Measurements from ENCODE around the gene KLHL3. TPM values are rescaled to one million over a fixed set of nuclear protein-coding genes. Genes with fewer than 3 reads are reported as not detected.
"Not testable (repeated sequence)": the region's sequence is repeated elsewhere in the genome, so short reads cannot be mapped to it uniquely, and the experiment has no call there.

Gene KLHL3
- polyA plus RNA-seq (ENCODE audit: low read depth in 6 of 6): 1 to 10 TPM in 3 of 6 donors, under 1 TPM in 3; 0.09 to 2.7 (median 0.97) TPM

- H3K36me3 Mint-ChIP-seq: no peaks in the 10 kb centered on the region
- ATAC-seq (ENCODE audit: low read depth in 2 of 2): peak; percentile 38 to 53
These were observed at the start of gene KLHL3 for GRCh38 chr5:137735555-137736284. KLHL3 (minus strand) TSS chr5:137736089; CDS start chr5:137735646, 443 bp downstream.

GRCh38 chr5:137782984-137783536, 47.2 kb upstream of the KLHL3 start:
- peaks cover 13 to 28% (median 25%) of the 10 kb centered on the region in 3 donors for H3K4me1 Mint-ChIP-seq
- no peaks in the 10 kb centered on the region for H3K27me3 Mint-ChIP-seq
- peaks cover 0 to 10% (median 2%) of the 10 kb centered on the region in 7 donors for H3K9me3 Mint-ChIP-seq
- ATAC-seq (ENCODE audit: low read depth in 2 of 2): no peak
- peaks cover 0 to 8% of the 10 kb centered on the region in 2 donors for H3K36me3 Mint-ChIP-seq
- no peak overlapping the region for H3K4me3 Mint-ChIP-seq
- no peak for DNase-seq
- no peak overlapping the region for H3K27ac Mint-ChIP-seq

More at GRCh38 chr5:137735555-137736284, at the start of gene KLHL3:
- no peak within 1 kb of the TSS for H3K4me3 Mint-ChIP-seq
- H3K4me1 Mint-ChIP-seq: peaks cover 0 to 4% (median 4%) of the 10 kb centered on the region in 3 donors
- no peak for DNase-seq
- H3K27ac Mint-ChIP-seq: no peak within 1 kb of the TSS
- peaks cover 0 to 4% (median 0%) of the 10 kb centered on the region in 7 donors for H3K9me3 Mint-ChIP-seq
- peaks cover 0 to 10% (median 0%) of the 10 kb centered on the region in 3 donors for H3K27me3 Mint-ChIP-seq

- ATAC-seq (ENCODE audit: low read depth in 2 of 2) (no peak), DNase-seq (no peak)
- Mint-ChIP-seq H3K4me3 (no peak overlapping the region), H3K27me3 (no peaks in the 10 kb centered on the region), H3K4me1 (peaks cover 11 to 20% (median 15%) of the 10 kb centered on the region in 3 donors), H3K9me3 (peaks cover 0 to 10% (median under 1%) of the 10 kb centered on the region in 7 donors), H3K27ac (no peak overlapping the region), H3K36me3 (peaks cover 0 to 8% of the 10 kb centered on the region in 2 donors)
These were observed 46.2 kb upstream of the KLHL3 start for GRCh38 chr5:137782055-137782454.

GRCh38 chr5:137778772-137779564, 43.1 kb upstream of the KLHL3 start:
- no peaks in the 10 kb centered on the region for H3K9me3 Mint-ChIP-seq
- H3K27me3 Mint-ChIP-seq: no peaks in the 10 kb centered on the region
- H3K36me3 Mint-ChIP-seq: peaks cover 0 to 2% of the 10 kb centered on the region in 2 donors
- H3K4me1 Mint-ChIP-seq: peaks cover 0 to 8% (median 0%) of the 10 kb centered on the region in 3 donors
- no peak for ATAC-seq (ENCODE audit: low read depth in 2 of 2)
- peak; percentile 19 for DNase-seq
- H3K27ac Mint-ChIP-seq: no peak overlapping the region
- H3K4me3 Mint-ChIP-seq: no peak overlapping the region

GRCh38 chr5:137767937-137768336, 32.0 kb upstream of the KLHL3 start:
- not testable (repeated sequence) for H3K4me3 Mint-ChIP-seq; ATAC-seq (ENCODE audit: low read depth in 2 of 2); H3K27ac Mint-ChIP-seq; H3K4me1 Mint-ChIP-seq; H3K27me3 Mint-ChIP-seq; DNase-seq
- peaks cover 0 to 32% (median 19%) of the 10 kb centered on the region in 7 donors for H3K9me3 Mint-ChIP-seq
- peaks cover 34 to 42% of the 10 kb centered on the region in 2 donors for H3K36me3 Mint-ChIP-seq

- Mint-ChIP-seq H3K4me3 (no peak overlapping the region), H3K27me3 (no peaks in the 10 kb centered on the region), H3K9me3 (peaks cover 0 to 4% (median 1%) of the 10 kb centered on the region in 7 donors), H3K4me1 (no peaks in the 10 kb centered on the region), H3K36me3 (peaks cover 4 to 14% of the 10 kb centered on the region in 2 donors), H3K27ac (no peak overlapping the region)
- no peak for DNase-seq
- no peak for ATAC-seq (ENCODE audit: low read depth in 2 of 2)
These were observed 25.7 kb upstream of the KLHL3 start for GRCh38 chr5:137761566-137761965.

GRCh38 chr5:137760719-137761516, 25.0 kb upstream of the KLHL3 start:
- H3K27ac Mint-ChIP-seq: no peak overlapping the region
- H3K27me3 Mint-ChIP-seq: no peaks in the 10 kb centered on the region
- DNase-seq: no peak
- H3K9me3 Mint-ChIP-seq: peaks cover 0 to 3% (median 0%) of the 10 kb centered on the region in 7 donors
- no peaks in the 10 kb centered on the region for H3K4me1 Mint-ChIP-seq
- H3K4me3 Mint-ChIP-seq: no peak overlapping the region
- peaks cover 4 to 9% of the 10 kb centered on the region in 2 donors for H3K36me3 Mint-ChIP-seq
- no peak for ATAC-seq (ENCODE audit: low read depth in 2 of 2)

- peaks cover 0 to 6% (median 0%) of the 10 kb centered on the region in 3 donors for H3K4me1 Mint-ChIP-seq
These were observed 24.4 kb upstream of the KLHL3 start for GRCh38 chr5:137760294-137760693.

GRCh38 chr5:137758715-137759306, 22.9 kb upstream of the KLHL3 start:
- H3K36me3 Mint-ChIP-seq: peaks cover 0 to 4% of the 10 kb centered on the region in 2 donors
- H3K4me1 Mint-ChIP-seq: peaks cover 0 to 14% (median 1%) of the 10 kb centered on the region in 3 donors
- H3K27ac Mint-ChIP-seq: no peak overlapping the region
- DNase-seq (no peak), ATAC-seq (ENCODE audit: low read depth in 2 of 2) (no peak)
- H3K27me3 Mint-ChIP-seq: no peaks in the 10 kb centered on the region
- no peaks in the 10 kb centered on the region for H3K9me3 Mint-ChIP-seq
- peak overlapping the region in 1 of 8 donors; percentile 63 for H3K4me3 Mint-ChIP-seq

More at GRCh38 chr5:137760294-137760693, 24.4 kb upstream of the KLHL3 start:
- ATAC-seq (ENCODE audit: low read depth in 2 of 2) (no peak), DNase-seq (no peak)
- Mint-ChIP-seq H3K36me3 (peaks cover 3 to 4% of the 10 kb centered on the region in 2 donors), H3K4me3 (no peak overlapping the region), H3K27ac (no peak overlapping the region), H3K9me3 (no peaks in the 10 kb centered on the region), H3K27me3 (no peaks in the 10 kb centered on the region)

GRCh38 chr5:137758121-137758520, 22.2 kb upstream of the KLHL3 start:
- no peak overlapping the region for H3K27ac Mint-ChIP-seq
- no peak for DNase-seq
- peaks cover 0 to 4% of the 10 kb centered on the region in 2 donors for H3K36me3 Mint-ChIP-seq
- peak overlapping the region in 1 of 8 donors; percentile 63 for H3K4me3 Mint-ChIP-seq
- no peaks in the 10 kb centered on the region for H3K9me3 Mint-ChIP-seq
- H3K27me3 Mint-ChIP-seq: no peaks in the 10 kb centered on the region
- ATAC-seq (ENCODE audit: low read depth in 2 of 2): no peak
- H3K4me1 Mint-ChIP-seq: peaks cover under 1 to 14% (median 7%) of the 10 kb centered on the region in 3 donors

GRCh38 chr5:137757634-137758033, 21.7 kb upstream of the KLHL3 start:
- H3K27ac Mint-ChIP-seq: no peak overlapping the region
- ATAC-seq (ENCODE audit: low read depth in 2 of 2) (no peak), DNase-seq (no peak)
- H3K4me1 Mint-ChIP-seq: peaks cover 5 to 18% (median 7%) of the 10 kb centered on the region in 3 donors
- H3K4me3 Mint-ChIP-seq: peak overlapping the region in 1 of 8 donors; percentile 99
- peaks cover 0 to 4% of the 10 kb centered on the region in 2 donors for H3K36me3 Mint-ChIP-seq
- no peaks in the 10 kb centered on the region for H3K27me3 Mint-ChIP-seq
- H3K9me3 Mint-ChIP-seq: no peaks in the 10 kb centered on the region

GRCh38 chr5:137754961-137755762, 19.3 kb upstream of the KLHL3 start:
- Mint-ChIP-seq H3K4me3 (peak overlapping the region; percentile 87 to 100 (median 98)), H3K4me1 (peaks cover 22 to 41% (median 27%) of the 10 kb centered on the region in 3 donors), H3K36me3 (peaks cover 0 to 4% of the 10 kb centered on the region in 2 donors), H3K9me3 (no peaks in the 10 kb centered on the region), H3K27me3 (no peaks in the 10 kb centered on the region), H3K27ac (peak overlapping the region; percentile 100)
- no peak for DNase-seq
- peak; percentile 29 to 34 for ATAC-seq (ENCODE audit: low read depth in 2 of 2)
